NCI-H1417 treated with DMSO at 0.1 percent for 48 hours (cell line): ENCODE data around the gene VTI1A.
"Not testable (repeated sequence)": the region's sequence is repeated elsewhere in the genome, so short reads cannot be mapped to it uniquely, and the experiment has no call there.

Experiments
- DNase-seq: peaks from one replicate; lab custom pipeline; 2025; lab: John Stamatoyannopoulos, UW

Gene VTI1A

DNA sequence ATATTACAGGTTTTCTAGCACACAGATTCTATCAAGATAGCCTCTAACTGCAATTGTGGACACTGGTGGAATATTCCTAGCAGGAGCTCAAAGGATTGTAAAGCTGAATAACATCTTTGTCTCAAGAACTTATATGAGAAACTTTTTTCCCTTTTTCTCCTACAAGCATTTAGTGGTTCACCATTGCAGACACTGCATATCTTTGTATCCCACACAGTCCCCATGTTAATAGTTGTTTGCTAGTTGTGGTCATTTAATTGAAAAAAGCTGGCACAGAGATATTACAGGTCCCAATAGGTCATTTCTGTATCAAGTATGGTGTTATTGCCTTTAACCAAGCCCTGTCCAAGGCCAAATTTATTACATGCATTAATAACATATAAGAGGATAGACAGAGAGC is 276.9 kb downstream of the VTI1A start:
- DNase-seq = no peak

DNA sequence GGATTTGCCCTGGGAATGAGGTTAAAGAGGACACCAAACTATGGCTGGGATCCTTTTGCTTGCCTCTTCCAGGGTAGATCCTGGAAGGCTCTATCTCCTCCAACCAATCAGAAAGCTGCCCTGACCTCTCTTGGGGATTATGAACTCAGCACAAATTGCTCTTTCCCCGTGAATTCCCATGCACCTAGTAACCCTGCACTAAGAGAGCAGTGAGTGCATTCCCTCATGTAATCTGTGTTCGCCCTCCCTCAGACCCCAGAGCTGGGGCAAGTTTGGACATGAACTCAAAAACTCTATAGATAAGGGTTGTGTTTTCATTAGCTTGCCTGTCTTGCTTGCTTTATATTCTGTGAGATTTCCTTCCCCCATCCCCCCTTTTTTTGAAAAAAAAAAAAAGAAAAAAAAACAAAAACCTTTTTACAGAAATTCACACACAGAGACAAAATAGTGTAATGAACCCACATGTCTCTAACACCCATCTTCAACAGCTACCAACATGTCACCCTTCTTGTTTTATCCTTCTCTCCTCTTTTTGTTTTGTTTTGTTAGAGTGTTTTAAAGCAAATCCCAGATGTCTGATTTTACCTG is 277.5 kb downstream of the VTI1A start:
- no peak for DNase-seq

GRCh38 chr10:112728118-112728883 is 281.3 kb downstream of the VTI1A start:
- no peak for DNase-seq

DNA sequence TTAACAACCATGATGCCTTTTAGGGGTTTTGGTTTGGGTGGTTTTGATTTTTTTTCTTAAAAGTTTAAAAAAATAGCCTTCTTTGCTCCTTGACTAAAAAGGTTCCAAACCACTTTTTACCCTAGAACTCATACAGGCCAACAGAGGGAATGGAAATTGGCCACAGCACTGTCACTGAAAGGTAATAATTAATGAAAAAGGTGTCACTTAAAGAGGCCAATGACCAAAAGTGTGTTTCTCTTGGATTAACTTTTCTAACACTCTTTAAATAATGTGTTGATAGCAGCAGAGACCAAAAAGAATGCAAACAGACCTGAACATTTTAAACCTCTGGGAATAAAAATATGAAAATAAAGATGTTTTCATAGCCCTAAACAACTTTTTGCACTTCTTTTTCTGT is 282.0 kb downstream of the VTI1A start:
- no peak for DNase-seq

DNA sequence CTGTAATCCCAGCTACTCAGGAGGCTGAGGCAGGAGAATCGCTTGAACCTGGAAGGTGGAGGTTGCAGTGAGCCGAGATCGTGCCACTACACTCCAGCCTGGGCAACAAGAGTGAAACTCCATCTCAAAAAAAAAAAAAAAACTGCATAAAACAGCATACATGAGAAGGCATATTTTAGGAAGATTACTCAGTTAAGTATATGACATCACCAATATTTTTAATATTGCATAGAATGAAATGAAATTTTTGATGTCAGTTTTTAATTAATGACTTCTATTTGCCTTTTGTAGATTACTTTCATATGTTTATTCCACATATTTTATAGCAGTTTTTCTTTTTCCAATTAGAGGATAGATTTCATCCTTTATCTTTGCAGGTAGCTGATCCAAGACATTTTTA is 284.4 kb downstream of the VTI1A start:
- DNase-seq = not testable (repeated sequence)

- DNase-seq = no peak
Measured at GRCh38 chr10:112732277-112732921, 285.4 kb downstream of the VTI1A start.

DNA sequence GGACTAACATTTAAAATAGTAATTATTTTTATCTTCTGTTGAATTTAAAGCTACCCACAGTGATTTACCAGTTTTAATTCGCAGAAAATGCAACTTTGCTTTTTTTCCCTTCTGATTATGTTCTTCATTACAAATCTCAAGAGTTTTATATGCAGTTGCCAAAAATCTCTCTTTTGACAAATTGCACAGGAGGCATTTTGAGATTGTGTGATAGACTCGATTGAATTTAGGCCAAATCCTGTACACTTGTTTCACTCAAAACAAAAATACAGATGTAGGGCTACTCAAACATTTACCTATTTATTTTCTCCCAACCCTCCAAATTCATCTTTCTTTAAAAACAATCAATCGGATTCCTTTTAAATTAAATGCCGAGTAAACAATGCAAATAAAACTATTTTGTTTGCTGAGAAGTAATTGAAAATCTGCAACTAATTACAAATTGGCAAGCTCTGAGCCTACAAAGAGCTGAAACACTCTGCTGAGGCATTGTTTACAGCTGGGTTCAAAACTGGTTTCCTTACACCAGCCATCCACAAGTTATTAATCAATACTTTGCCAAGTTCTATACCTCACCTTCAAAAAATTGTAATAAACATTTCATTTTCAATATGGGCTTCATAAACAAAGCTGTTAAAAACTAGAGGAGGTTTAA is 288.2 kb downstream of the VTI1A start:
- no peak for DNase-seq

DNA sequence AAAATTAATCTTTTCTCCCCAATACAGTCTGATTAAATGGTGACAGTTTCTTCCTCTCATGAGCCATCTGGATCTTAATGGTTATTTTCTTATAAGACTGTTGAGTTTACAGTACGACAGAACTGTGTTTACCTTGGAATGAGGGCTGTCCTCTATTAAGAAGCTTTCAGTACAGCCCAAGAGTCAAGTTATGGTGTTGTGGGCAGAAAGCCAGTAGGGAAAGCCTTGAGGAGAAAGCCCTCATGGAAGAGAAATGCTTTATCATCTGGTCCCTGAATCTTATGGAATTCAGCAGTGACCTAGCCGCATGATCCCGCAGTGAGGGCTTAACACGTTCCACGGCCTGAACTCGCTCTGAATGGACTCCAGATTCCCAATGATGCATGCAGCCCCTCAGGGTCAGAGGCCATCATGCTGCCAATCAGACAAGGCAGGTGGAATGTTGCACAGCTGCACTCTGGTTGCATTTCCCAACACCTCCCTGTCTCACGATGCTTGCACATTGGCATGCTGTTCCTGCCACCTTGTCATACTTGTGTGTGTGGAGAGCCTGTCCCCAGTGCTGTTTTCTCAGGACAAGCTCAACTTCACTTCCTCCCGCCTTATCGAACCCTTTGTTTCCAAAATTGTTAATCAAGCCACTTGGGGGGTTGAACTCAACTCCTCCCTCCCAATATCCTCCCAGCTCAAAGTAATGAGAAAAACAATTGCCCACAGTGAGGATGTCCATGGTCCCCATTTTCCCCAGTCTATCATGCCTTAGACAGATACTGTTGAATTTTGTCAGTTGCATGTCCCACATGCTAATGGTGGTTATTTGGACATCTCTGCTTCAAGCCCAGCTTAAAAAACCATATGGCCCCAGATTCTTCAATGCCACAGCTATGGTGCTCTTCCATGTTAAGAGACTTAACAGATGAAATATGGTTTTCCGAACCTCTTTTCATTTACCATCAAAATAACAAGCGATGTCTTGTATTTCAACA is 291.9 kb downstream of the VTI1A start:
- DNase-seq = no peak

DNA sequence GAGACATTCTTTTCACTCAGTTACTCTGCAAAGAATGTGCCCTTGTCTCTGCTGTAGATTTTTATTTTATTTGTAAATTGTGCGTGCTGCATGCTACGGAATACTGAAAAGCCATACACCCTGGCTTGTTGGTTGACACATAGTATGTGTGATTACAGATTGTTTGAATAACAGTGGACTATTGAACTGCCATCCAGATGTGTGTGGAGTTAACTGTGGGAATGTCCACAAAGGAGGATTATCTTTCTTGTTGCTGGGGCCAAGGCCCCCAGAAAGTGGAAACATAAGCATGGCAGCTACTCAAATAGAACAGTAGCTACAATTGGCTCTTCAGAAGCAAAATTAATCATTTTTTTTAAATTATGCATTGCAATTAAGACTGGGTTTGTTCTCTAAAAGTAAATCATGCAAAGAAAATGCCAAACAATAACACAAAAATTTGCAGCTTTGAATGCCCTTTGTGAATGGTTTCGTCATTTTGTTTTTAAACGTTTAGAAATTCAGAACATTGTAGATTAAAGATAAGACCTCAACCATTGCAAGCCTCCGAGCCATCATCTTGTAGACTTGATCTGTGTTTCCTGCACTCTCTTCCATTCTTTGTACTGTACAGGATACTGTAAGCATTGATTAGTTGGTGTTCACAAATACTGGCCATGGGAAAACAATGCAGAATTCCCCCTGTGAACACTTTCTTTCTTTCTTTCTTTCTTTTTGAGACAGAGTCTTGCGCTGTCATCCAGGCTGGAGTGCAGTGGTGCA is 292.8 kb downstream of the VTI1A start:
- no peak for DNase-seq

GRCh38 chr10:112741830-112742402 is 294.9 kb downstream of the VTI1A start:
- no peak for DNase-seq

DNA sequence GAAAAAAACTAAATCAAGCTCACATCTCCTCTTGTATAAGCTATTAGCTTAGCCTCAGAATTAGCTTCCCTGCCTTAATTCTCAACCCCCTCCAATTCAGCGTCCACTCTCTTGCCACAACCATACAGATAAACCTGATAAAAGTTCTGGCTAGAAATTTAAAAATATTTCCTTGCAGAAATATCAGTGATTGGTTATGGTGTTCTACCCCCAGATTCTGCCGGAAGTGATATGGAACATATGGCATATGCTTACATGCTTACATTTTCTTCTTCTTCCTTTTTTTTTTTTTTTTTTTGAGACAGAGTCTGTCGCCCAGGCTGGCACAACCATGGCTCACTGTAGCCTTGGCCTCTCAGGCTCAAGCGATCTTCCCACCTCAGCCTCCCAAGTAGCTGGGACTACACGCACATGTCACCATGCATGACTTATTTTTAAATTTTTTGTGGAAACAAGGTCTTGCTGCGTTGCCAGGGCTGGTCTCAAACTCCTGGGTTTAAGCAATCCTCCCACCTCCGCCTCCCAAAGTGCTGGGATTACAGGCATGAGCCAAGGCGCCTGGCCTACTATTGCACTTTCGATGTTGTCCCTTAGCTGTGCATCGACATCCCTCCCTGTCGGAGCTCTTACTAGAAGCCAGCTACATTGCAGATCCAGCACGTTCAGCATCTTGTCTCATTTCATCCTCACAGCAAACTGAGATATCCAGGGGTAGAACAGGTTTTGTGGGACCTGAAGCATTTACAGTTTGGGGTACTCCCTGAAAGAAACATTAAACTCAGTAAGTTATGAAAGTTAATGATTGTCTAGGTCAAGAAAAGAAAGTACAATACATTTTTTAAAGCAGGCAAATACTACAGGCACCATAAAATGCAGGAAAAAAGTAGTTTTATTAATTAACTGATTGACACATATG is 297.4 kb downstream of the VTI1A start:
- DNase-seq = no peak

DNA sequence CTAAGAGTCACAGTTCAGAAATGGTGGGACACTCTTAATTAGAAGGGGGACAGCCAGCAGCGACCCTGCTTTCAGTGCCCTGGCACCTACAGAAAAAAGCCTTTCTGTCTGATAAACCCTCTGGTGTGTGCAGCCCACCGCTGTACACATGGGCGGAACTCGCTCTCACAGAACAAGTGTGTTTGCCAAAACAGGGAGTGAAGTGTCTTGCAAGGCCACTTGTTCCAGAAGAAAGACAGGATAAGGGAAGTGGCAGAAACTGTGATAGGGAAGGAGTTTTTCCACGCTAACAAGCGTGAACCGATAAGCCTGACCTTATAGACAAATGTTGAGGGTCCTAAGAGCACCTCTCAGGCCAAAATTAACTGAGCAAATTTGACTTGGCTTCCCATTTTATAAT is 299.3 kb downstream of the VTI1A start:
- DNase-seq = no peak

- no peak for DNase-seq
Measured at GRCh38 chr10:112750427-112751167, 303.6 kb downstream of the VTI1A start.

DNA sequence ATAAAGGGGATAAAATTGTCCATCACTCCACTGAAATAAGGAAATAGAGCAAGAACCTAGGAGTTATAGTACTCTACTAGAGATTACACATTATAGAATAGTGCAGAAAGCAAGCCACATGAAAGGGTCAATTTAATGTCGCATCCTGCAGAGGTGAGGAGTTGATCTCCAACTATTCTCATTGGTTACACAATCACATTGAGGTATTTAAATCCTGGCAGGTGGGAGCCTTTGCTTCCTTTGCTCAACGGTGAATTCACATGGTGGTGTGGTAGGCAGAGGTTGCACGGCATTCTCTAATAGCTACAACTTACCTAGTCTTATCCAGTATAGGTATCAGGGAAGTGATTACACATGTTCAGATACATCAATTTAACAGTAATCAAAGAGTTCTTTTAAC is 304.6 kb downstream of the VTI1A start:
- no peak for DNase-seq

DNA sequence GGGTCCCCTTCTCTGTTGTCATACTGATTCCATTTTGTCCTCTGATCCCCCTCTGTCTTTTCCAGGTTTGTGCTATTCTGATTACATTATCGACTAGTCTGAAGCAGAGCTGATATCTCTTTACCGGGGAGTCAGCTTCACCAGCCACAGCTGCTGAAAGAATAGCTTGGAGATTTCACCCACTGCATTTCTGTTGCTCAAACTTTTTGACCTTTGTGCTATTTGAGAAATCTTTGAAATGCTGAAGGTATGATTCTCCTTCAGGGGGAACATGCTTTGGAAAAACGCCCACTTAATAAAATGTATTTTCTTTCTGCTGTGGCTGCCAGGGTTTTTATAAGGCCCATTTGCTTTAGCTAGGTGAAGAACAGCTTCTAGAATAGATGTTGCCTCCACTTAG is 305.3 kb downstream of the VTI1A start:
- DNase-seq = no peak

- DNase-seq = no peak
Measured at GRCh38 chr10:112753961-112754411, 307.0 kb downstream of the VTI1A start.

DNA sequence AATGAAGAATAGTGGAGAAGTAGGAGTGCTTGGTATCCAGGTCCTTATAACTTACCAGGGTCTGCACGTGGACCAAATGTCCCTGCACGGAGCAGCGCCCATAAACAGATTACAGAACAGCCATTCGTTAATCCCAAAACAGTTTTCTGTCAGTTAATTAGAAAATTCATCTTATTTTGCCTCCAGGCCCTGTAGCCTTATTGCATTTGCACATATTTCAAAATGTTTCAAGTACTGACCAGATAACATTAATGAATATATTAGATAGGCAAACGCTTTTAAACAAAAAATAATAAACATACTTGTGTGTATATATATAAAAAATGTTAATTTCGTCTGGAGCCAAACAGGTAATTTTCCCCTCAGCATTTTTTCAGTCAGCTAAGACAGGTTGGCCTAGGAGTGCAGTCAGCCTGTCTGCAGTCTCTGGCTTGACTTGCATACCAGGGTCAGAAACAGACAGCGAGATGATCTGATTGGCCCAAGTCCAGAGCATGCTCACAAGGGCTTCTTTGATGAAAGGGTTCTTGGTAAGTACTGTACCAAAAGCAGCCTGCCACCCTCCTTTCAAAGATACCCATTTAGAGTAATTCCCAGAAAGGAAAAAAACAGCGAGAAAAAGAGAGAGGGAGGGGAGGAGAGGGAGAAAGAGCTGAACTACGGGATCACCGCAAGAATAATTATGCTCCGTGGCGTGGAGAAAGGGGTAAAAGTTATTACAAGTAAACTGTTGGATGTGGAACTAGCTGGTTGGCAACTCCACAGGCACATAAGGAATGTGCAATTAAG is 308.6 kb downstream of the VTI1A start:
- DNase-seq = no peak

GRCh38 chr10:112756235-112756527 is 309.2 kb downstream of the VTI1A start:
- DNase-seq = no peak
